Central memory CD8-positive, alpha-beta T cell (primary cell): ENCODE measurements around the gene GINS1.

Experiments used
- ATAC-seq: fragments of 150-1000 bp; cut with Tn5 transposase; replicated peaks from 2 replicates; pipeline ENCODE4 v1.10.0; 2022; ENCODE audit warnings: mild to moderate bottlenecking, moderate FRiP score, moderate number of reproducible peaks; ENCODE audit not compliant: poor library complexity, severe bottlenecking; ENCODE audit errors: extremely low read depth
- DNase-seq, 2 donors: peaks; one replicate each; pipeline ENCODE4 v3.0.0; 2021; ENCODE audit warnings: low spot score in 2 of 2
- H3K27ac Mint-ChIP-seq: one replicate; pipeline ENCODE4 v1.8.0; 2022; ENCODE audit warnings: low read depth, mild to moderate bottlenecking, moderate library complexity, mixed read lengths
- H3K27me3 Mint-ChIP-seq: one replicate; pipeline ENCODE4 v1.8.0; 2022; ENCODE audit warnings: mixed read lengths
- H3K36me3 Mint-ChIP-seq: one replicate; pipeline ENCODE4 v1.8.0; 2022; ENCODE audit warnings: mild to moderate bottlenecking, moderate library complexity, mixed read lengths; ENCODE audit not compliant: insufficient read depth
- H3K4me1 Mint-ChIP-seq: one replicate; pipeline ENCODE4 v1.8.0; 2022; ENCODE audit warnings: mixed read lengths
- H3K4me3 Mint-ChIP-seq: one replicate; pipeline ENCODE4 v1.8.0; 2022; ENCODE audit warnings: mild to moderate bottlenecking, moderate library complexity, mixed read lengths
- H3K9me3 Mint-ChIP-seq: one replicate; pipeline ENCODE4 v1.8.0; 2022; ENCODE audit warnings: mixed read lengths

Gene GINS1

DNA sequence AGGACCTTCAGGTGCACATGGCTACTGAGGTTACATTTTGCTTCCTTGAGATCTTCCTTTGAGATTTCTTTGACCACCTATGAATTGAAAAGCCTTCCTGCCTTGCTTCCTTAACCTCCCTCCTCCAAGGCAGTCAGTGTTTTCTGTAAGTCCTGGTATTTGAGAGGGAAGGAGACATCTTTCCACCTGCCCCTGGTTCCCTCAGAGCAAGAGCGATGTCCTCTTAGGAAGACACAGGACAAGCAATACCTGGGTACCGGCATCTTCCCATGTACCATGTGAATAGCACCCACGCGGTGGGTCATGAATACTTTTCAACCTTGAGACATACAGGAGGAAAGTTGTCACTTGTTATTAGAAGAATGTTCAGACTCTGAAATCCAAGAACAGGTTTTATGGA is 37.1 kb downstream of the GINS1 start:
- no peak for DNase-seq
- no peaks in the 10 kb centered on the region for H3K9me3 Mint-ChIP-seq
- no peak for ATAC-seq
- no peak overlapping the region for H3K4me3 Mint-ChIP-seq
- peaks cover 1% of the 10 kb centered on the region for H3K36me3 Mint-ChIP-seq
- no peak overlapping the region for H3K27ac Mint-ChIP-seq
- H3K27me3 Mint-ChIP-seq, result no peaks in the 10 kb centered on the region
- no peaks in the 10 kb centered on the region for H3K4me1 Mint-ChIP-seq

DNA sequence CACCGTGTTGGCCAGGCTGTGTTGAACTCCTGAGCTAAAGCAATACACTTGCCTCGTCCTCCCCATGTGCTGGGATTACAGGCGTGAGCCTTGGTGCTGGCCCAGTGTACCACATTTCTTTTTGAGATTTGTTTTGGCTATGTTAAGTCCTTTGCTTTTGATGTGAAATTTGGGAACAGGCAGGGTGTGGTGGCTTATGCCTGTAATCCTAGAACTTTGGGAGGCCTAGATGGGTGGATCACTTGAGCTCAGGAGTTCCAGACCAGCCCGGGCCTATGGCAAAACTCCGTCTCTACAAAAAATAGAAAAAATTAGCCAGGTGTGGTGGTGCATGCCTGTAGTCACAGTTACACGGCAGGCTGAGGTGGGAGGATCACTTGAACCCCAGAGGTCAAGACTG is 40.2 kb downstream of the GINS1 start:
- Mint-ChIP-seq H3K4me3 (no peak overlapping the region), H3K27me3 (no peaks in the 10 kb centered on the region), H3K36me3 (peaks cover 1% of the 10 kb centered on the region), H3K27ac (no peak overlapping the region), H3K9me3 (no peaks in the 10 kb centered on the region), H3K4me1 (no peaks in the 10 kb centered on the region)
- DNase-seq, result no peak
- ATAC-seq, result no peak

DNA sequence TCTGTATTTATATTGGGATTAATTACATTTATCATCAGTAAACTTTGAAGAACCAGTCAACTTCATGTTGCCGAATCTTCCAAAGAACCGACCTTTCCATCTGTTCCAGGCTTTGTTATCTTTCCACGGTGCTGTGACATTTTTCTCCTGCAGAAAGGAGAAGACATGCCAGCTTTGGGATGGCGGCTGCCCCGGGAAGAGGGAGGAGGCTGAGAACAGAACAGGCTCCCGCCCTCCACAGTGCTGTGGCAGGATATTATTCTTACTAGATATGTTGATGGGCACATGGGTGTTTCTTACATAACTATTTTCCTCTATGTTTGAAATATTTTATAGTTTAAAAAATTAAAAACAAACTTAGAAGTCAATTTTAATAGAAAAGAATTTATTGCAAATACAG is 44.9 kb downstream of the GINS1 start:
- H3K4me1 Mint-ChIP-seq, result no peaks in the 10 kb centered on the region
- no peaks in the 10 kb centered on the region for H3K27me3 Mint-ChIP-seq
- no peaks in the 10 kb centered on the region for H3K36me3 Mint-ChIP-seq
- DNase-seq (no peak), ATAC-seq (no peak)
- no peak overlapping the region for H3K27ac Mint-ChIP-seq
- no peak overlapping the region for H3K4me3 Mint-ChIP-seq
- H3K9me3 Mint-ChIP-seq, result no peaks in the 10 kb centered on the region

- Mint-ChIP-seq H3K27me3 (no peaks in the 10 kb centered on the region), H3K36me3 (no peaks in the 10 kb centered on the region), H3K27ac (no peak overlapping the region), H3K4me1 (no peaks in the 10 kb centered on the region), H3K4me3 (no peak overlapping the region), H3K9me3 (no peaks in the 10 kb centered on the region)
- DNase-seq, result no peak
- no peak for ATAC-seq
Measured at GRCh38 chr20:25453035-25453810, 45.8 kb downstream of the GINS1 start.

DNA sequence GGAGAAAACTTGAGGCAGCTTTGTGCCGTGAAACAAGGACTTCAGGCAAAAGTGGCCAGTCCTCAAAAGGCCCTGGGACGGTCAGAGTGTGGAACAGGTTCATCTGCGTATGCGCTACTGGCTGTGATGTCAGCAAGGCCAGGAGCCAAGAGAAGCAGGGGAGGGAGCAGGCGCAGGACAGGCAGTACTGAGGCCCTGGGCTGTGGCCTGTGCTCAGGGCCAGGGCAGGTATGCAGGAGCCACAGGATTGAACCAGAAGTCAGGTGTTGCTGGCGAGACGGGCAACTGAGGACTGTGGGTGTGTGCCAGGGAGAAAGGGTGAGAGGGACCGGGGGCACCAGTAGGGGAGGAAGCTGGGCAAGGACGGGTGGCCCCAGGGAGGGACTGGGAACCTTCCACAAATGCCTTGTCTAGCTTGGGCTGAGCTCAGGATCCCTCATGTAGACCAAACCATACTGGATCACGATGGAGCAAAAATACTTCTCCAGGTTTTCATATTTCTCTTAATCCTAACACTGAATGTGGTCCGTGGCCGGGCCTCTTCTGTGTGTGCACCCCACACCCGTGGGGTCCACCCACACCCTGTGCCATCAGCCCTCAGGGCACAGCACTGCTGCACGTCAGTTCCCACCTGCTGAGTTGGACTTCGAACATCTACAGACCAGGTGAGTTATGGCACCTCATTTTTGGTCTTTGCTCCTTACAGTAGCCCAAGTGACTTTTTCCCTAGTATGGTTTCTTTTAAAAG is 46.9 kb downstream of the GINS1 start:
- Mint-ChIP-seq H3K9me3 (no peaks in the 10 kb centered on the region), H3K27ac (no peak overlapping the region), H3K27me3 (no peaks in the 10 kb centered on the region), H3K4me1 (no peaks in the 10 kb centered on the region), H3K36me3 (no peaks in the 10 kb centered on the region), H3K4me3 (no peak overlapping the region)
- ATAC-seq, result no peak
- no peak for DNase-seq

DNA sequence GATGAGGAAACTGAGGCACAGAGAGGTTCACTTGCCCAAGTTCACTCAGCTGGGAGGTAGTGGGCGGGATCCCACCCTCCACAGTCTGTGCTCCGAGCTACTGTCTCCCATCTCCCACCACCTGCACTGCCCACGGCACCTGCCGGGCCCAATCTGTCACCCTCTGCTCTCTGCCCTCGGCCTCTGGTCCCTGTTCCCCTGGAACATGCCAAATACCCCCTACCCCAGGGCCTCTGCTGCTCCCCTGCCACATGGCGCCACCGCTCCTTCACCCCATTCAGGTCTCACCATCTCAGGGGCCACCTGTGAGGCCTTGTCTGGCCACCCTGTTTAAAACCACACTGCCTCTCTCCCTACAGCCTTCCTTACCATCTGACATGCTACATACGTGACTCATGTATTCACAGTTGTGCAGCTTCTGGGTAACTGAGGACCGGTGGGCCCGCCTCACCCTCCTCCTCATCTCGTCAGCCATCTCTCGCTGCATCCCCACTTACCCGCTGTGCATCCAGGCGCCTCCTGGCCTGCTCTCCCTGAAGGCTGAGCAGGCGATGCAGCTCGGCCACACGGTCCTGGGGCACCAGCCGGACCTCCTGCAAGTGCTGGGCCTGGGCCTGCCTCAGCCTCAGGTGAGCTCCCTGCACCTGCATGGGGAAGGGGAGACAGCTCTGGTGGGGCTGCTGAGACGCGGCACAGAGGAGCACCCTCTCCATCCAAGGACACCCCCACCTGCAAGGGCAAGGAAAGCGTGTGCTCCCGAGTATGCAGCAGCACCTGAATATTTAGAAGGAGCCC is 50.6 kb downstream of the GINS1 start:
- ATAC-seq, result no peak
- Mint-ChIP-seq H3K36me3 (no peaks in the 10 kb centered on the region), H3K9me3 (no peaks in the 10 kb centered on the region), H3K27me3 (no peaks in the 10 kb centered on the region), H3K4me3 (no peak overlapping the region), H3K4me1 (no peaks in the 10 kb centered on the region), H3K27ac (no peak overlapping the region)
- DNase-seq, result no peak

DNA sequence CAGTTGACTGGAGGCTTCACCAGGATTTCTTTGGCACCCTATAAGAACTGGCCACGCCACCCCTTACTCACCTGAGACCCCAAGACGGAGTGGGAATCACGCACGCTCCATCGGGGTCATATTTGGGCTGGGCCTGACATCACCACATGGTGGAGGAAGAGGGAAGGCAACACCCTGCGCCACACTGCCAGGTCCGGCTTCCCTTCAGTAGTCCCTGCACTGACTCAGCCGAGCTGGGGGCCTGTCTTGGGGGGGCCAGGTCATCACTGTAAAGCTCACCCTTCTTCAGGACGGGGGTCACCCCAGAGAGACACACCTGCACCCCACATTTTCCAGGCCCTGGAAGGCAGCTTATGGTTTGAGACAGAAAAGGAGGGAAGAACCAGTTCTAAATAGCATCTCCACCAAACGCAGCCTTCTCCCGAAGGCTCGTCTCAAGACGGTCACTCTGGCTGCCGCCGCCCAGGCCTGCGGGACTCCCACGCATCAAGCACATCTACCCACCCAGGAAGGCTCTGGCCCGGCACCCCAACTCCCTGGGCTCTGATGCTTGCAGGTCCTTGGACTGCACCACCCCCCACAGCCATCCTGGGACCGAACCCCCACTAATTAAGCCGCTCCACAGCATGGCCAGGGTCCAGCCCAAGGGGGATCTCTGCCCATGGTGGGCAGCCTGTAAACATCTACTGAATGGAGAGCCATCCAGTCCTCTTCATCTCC is 51.8 kb downstream of the GINS1 start:
- H3K4me3 Mint-ChIP-seq, result no peak overlapping the region

DNA sequence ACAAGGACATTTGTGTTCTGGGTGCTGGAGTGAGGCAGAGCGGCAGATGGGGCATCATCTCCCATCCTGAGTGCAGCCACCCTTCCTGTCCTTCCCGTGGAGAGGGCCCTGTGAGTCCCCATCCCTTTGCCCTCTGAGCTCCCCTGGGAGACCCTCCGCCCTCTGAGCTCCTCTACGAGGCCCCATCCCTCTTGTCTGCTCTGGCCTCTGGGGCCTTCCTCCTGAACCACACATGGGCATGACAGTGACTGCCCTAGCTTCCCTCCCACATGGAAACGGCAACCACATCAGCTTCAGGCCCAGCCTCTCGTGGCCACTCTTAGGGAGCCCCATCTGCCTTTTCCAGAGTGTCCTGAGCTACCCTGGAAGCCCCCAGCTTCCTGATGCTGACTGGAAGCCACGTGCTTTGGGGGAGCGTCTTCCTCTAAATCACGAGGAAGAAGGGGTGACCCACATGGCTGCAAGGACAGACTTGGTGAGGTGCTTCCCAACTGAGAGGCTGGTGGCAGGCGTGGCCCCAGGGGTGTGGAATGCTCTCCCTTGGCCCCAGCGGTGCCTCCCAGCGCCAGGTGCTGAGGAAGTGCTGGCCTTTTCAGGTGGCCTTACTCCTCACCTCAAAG is 52.6 kb downstream of the GINS1 start:
- no peaks in the 10 kb centered on the region for H3K4me1 Mint-ChIP-seq
- H3K27ac Mint-ChIP-seq, result no peak overlapping the region
- no peak overlapping the region for H3K4me3 Mint-ChIP-seq
- no peaks in the 10 kb centered on the region for H3K9me3 Mint-ChIP-seq
- ATAC-seq, result no peak
- DNase-seq, result no peak
- no peaks in the 10 kb centered on the region for H3K36me3 Mint-ChIP-seq
- no peaks in the 10 kb centered on the region for H3K27me3 Mint-ChIP-seq

More for the DNA sequence above, 51.8 kb downstream of the GINS1 start:
- Mint-ChIP-seq H3K4me1 (no peaks in the 10 kb centered on the region), H3K9me3 (no peaks in the 10 kb centered on the region), H3K27me3 (no peaks in the 10 kb centered on the region), H3K36me3 (no peaks in the 10 kb centered on the region), H3K27ac (no peak overlapping the region)
- ATAC-seq (no peak), DNase-seq (no peak)

GRCh38 chr20:25460566-25461280 is 53.2 kb downstream of the GINS1 start:
- Mint-ChIP-seq H3K36me3 (no peaks in the 10 kb centered on the region), H3K4me1 (no peaks in the 10 kb centered on the region), H3K27ac (no peak overlapping the region), H3K4me3 (no peak overlapping the region), H3K27me3 (no peaks in the 10 kb centered on the region), H3K9me3 (no peaks in the 10 kb centered on the region)
- DNase-seq (no peak), ATAC-seq (no peak)

- Mint-ChIP-seq H3K36me3 (no peaks in the 10 kb centered on the region), H3K9me3 (no peaks in the 10 kb centered on the region), H3K27ac (no peak overlapping the region), H3K4me3 (no peak overlapping the region), H3K27me3 (no peaks in the 10 kb centered on the region), H3K4me1 (no peaks in the 10 kb centered on the region)
- DNase-seq (no peak), ATAC-seq (no peak)
Measured at GRCh38 chr20:25461281-25461650, 53.8 kb downstream of the GINS1 start.

DNA sequence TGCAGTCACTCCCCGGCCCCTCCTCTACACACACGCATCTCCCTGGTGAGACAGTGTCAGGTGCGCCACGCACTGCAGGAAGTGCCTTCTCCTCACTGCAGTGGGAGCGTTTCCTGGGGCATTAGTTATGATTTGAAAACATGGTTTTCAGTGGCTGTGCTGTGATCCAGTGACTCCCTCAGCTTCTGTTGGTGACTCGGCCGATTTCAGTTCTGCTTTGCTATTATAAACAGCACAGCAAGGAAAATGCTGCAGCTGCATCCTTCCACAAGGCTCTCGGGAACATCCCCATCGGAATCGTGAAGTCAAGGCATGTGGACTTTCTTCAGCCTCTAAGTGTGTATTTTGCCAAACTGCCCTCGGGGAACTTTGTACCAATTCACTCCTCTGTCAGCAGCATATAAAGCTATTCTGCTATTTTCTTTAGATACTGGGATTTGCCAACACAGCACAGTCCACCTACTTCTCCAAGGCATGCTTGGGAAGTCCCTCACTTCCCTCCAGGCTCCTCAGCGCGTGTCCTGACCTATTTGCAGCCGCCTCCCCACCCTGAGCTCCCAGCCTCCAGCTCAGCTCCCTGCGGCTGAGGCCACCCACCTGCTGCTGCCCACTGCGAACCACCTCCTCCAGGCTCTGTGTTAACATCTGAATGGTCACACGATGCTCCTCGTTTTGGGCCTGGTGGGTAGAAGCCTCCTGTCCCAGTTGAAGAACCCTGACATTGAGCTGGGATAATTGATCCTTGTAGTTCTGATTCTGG is 54.5 kb downstream of the GINS1 start:
- Mint-ChIP-seq H3K27ac (no peak overlapping the region), H3K9me3 (no peaks in the 10 kb centered on the region), H3K36me3 (no peaks in the 10 kb centered on the region), H3K4me1 (no peaks in the 10 kb centered on the region), H3K27me3 (no peaks in the 10 kb centered on the region), H3K4me3 (no peak overlapping the region)
- DNase-seq, result no peak
- ATAC-seq, result no peak
